Measurements from ENCODE around the gene DNER. TPM values are rescaled to one million over a fixed set of nuclear protein-coding genes. Genes with fewer than 3 reads are reported as not detected.

DNER gene
- total and polyA plus RNA-seq, 2 of the 4 experiments (the other 2 are of a cell fraction), result under 0.01 to 0.14 TPM

- no TSS peak for BruUV-seq (replicated peaks)
- WGBS, 2 experiments (ENCODE audit: extremely low coverage in 2 of 2, insufficient read length in 1 of 2), result no CpG with 5 or more reads among the region's 4 CpGs
- POLR2A ChIA-PET (ENCODE audit: unreplicated experiment), result no interaction called here
Observed at GRCh38 chr2:229401171-229401865, 313.0 kb downstream of the DNER start.

More at GRCh38 chr2:229401171-229401865, 313.0 kb downstream of the DNER start:
- Histone ChIP-seq H3K79me1 (ENCODE audit: low read depth in 1 of 2, low read length in 2 of 2) (no peaks in the 10 kb centered on the region), H4K5ac (ENCODE audit: low read depth, low read length) (no peak overlapping the region), H2BK120ac (ENCODE audit: low read depth, low read length) (no peak overlapping the region), H2AK9ac (replicated peaks; ENCODE audit: low read depth, low read length, poor library complexity) (no peak overlapping the region), H4K20me1 (ENCODE audit: insufficient read depth, low read length) (no peaks in the 10 kb centered on the region), H3K4me1 (ENCODE audit: control insufficient read depth, insufficient read depth, low read length) (no peaks in the 10 kb centered on the region), H3K9me1 (ENCODE audit: insufficient read depth, low read length) (no peaks in the 10 kb centered on the region), H3K14ac (replicated peaks; ENCODE audit: low read depth, low read length) (no peak overlapping the region), H3K56ac (ENCODE audit: extremely low read depth, insufficient read depth, low read length) (no peak overlapping the region), H3K9me3 (ENCODE audit: control insufficient read depth, insufficient read depth, low read length) (no peaks in the 10 kb centered on the region), H4K8ac (ENCODE audit: low read depth in 2 of 2, low read length in 2 of 2) (no peak overlapping the region), H3K4ac (ENCODE audit: low read depth, low read length) (no peak overlapping the region), H2AFZ (replicated peaks; ENCODE audit: low read length, poor library complexity) (no peak overlapping the region), H3K9ac (ENCODE audit: low read depth, low read length) (no peak overlapping the region), H3K36me3 (ENCODE audit: control insufficient read depth, insufficient read depth, low read length) (no peaks in the 10 kb centered on the region), H2AK5ac (ENCODE audit: low read depth, low read length) (no peak overlapping the region), H3K4me2 (ENCODE audit: low read depth, low read length) (no peak overlapping the region), H2BK20ac (ENCODE audit: low read depth, low read length) (no peak overlapping the region), H3K27me3 (ENCODE audit: control insufficient read depth, insufficient read depth, low read length) (no peaks in the 10 kb centered on the region), H4K91ac (ENCODE audit: insufficient read depth, low read depth, low read length) (no peak overlapping the region), H3K18ac (ENCODE audit: low read depth, low read length) (no peak overlapping the region), H3K4me3 (ENCODE audit: insufficient read depth, low read depth, low read length) (no peak overlapping the region), H3K27ac (ENCODE audit: insufficient read depth, low read length) (no peak overlapping the region), H2BK15ac (ENCODE audit: low read depth, low read length) (no peak overlapping the region), H3K23ac (ENCODE audit: low read depth, low read length) (no peak overlapping the region), H2BK5ac (ENCODE audit: low read depth, low read length, poor library complexity, severe bottlenecking) (no peak overlapping the region)
- CTCF ChIA-PET, result no interaction called here
- in situ Hi-C loops (cut with MboI; ENCODE audit: low sequenced_read_pairs) (no loop called here), intact Hi-C loops (cut with micrococcal nuclease) (no loop called here), dilution Hi-C loops (cut with HindIII; ENCODE audit: low sequenced_read_pairs, unreplicated experiment) (no loop called here)
- no peak for DNase-seq
- TF ChIP-seq MAZ (IDR thresholded peaks at IDR 0.05; ENCODE audit: borderline replicate concordance, low read depth, low read length) (no peak), FOS (IDR thresholded peaks at IDR 0.05; ENCODE audit: low read depth, low read length) (no peak), BHLHE40 (IDR thresholded peaks at IDR 0.05; ENCODE audit: low read depth, low read length) (no peak), SMC3 (IDR thresholded peaks at IDR 0.05; ENCODE audit: low read depth, low read length) (no peak), CHD1 (IDR thresholded peaks at IDR 0.05; ENCODE audit: low read depth, low read length) (no peak), CTCF (conservative IDR thresholded peaks at IDR 0.05; ENCODE audit: low read depth, low read length) (no peak), USF2 (IDR thresholded peaks at IDR 0.05; ENCODE audit: low read depth, low read length) (no peak), ELK1 (IDR thresholded peaks at IDR 0.05; ENCODE audit: borderline replicate concordance, low read depth, low read length) (no peak), NFE2L2 (IDR thresholded peaks at IDR 0.05; ENCODE audit: low read depth, low read length) (no peak), RAD21 (IDR thresholded peaks at IDR 0.05; ENCODE audit: low read length) (no peak), RCOR1 (IDR thresholded peaks at IDR 0.05; ENCODE audit: insufficient replicate concordance, low read length) (no peak)
- ATAC-seq (ENCODE audit: low read depth), result no peak

Data from IMR-90 (cell line).